IMR-90 (cell line): Measurements from ENCODE around the gene IQCE. TPM values are rescaled to one million over a fixed set of nuclear protein-coding genes. Genes with fewer than 3 reads are reported as not detected.

Source experiments
- ATAC-seq: fragments of 200-7000 bp; cut with Tn5 transposase; 2 replicates; pipeline ENCODE4 v1.9.1; 2020; ENCODE audit warnings: low read depth, mild to moderate bottlenecking, moderate library complexity
- BruUV-seq: library from RNA; stranded (reverse); fragments of 400-500 nt; replicated peaks from 2 replicates; lab custom pipeline; 2021; lab: Mats Ljungman, UMichigan
- CTCF ChIA-PET: fragments of 300-600 bp; formaldehyde crosslinking; extraction: SDS; loops from one replicate; lab custom pipeline; 2021; ENCODE audit warnings: antibody characterized with exemption; lab: Yijun Ruan, JAX
- POLR2A ChIA-PET: fragments of 300-600 bp; sonication (Branson Sonifier 250); formaldehyde crosslinking; loops from one replicate; lab custom pipeline; 2022; ENCODE audit warnings: antibody characterized with exemption; ENCODE audit not compliant: unreplicated experiment; lab: Charles Lee
- DNase-seq: peaks from one replicate; pipeline ENCODE4 v3.0.0; 2013
- H2AFZ ChIP-seq: replicated peaks from 2 replicates; pipeline ENCODE3; 2013; ENCODE audit warnings: low read length, mild to moderate bottlenecking; ENCODE audit not compliant: poor library complexity
- H2AK5ac ChIP-seq: 2 replicates; pipeline ENCODE4 v1.6.1; 2013; ENCODE audit warnings: low read depth, low read length, inconsistent platforms
- H2AK9ac ChIP-seq: replicated peaks from 2 replicates; pipeline ENCODE3; 2013; ENCODE audit warnings: mild to moderate bottlenecking, low read depth, low read length, moderate library complexity; ENCODE audit not compliant: poor library complexity
- H2BK120ac ChIP-seq: 2 replicates; pipeline ENCODE4 v1.6.1; 2013; ENCODE audit warnings: low read depth, low read length, inconsistent platforms
- H2BK15ac ChIP-seq: 3 replicates; pipeline ENCODE4 v1.6.1; 2013; ENCODE audit warnings: low read depth, low read length, inconsistent platforms
- H2BK20ac ChIP-seq: 2 replicates; pipeline ENCODE4 v1.6.1; 2013; ENCODE audit warnings: low read depth, mild to moderate bottlenecking, inconsistent platforms, low read length, moderate library complexity
- H2BK5ac ChIP-seq: 2 replicates; pipeline ENCODE4 v1.6.1; 2013; ENCODE audit warnings: mild to moderate bottlenecking, low read depth, low read length, inconsistent platforms; ENCODE audit not compliant: poor library complexity, severe bottlenecking
- H3K14ac ChIP-seq: replicated peaks from 2 replicates; pipeline ENCODE4 v1.6.1; 2013; ENCODE audit warnings: low read depth, low read length, inconsistent platforms
- H3K18ac ChIP-seq: 2 replicates; pipeline ENCODE4 v1.6.1; 2013; ENCODE audit warnings: low read depth, low read length, control low read depth
- H3K23ac ChIP-seq: 2 replicates; pipeline ENCODE4 v1.6.1; 2013; ENCODE audit warnings: low read depth, low read length, inconsistent platforms
- H3K27ac ChIP-seq: 2 replicates; pipeline ENCODE4 v1.5.1; 2013; ENCODE audit warnings: mild to moderate bottlenecking, control low read depth, low read length; ENCODE audit not compliant: insufficient read depth
- H3K27me3 ChIP-seq: 2 replicates; pipeline ENCODE4 v1.6.1; 2013; ENCODE audit warnings: low read length; ENCODE audit not compliant: control insufficient read depth, insufficient read depth
- H3K36me3 ChIP-seq: 2 replicates; pipeline ENCODE4 v1.6.1; 2013; ENCODE audit warnings: low read length, mixed read lengths; ENCODE audit not compliant: control insufficient read depth, insufficient read depth
- H3K4ac ChIP-seq: 2 replicates; pipeline ENCODE4 v1.6.1; 2013; ENCODE audit warnings: low read depth, low read length, inconsistent platforms
- H3K4me1 ChIP-seq: 2 replicates; pipeline ENCODE4 v1.6.1; 2013; ENCODE audit warnings: low read length, mixed read lengths; ENCODE audit not compliant: control insufficient read depth, insufficient read depth
- H3K4me2 ChIP-seq: 2 replicates; pipeline ENCODE4 v1.6.1; 2013; ENCODE audit warnings: low read depth, mild to moderate bottlenecking, control low read depth, low read length, moderate library complexity
- H3K4me3 ChIP-seq: 2 replicates; pipeline ENCODE4 v1.5.1; 2013; ENCODE audit warnings: low read depth, mild to moderate bottlenecking, control low read depth, low read length, moderate library complexity; ENCODE audit not compliant: insufficient read depth
- H3K56ac ChIP-seq: 2 replicates; pipeline ENCODE4 v1.6.1; 2013; ENCODE audit warnings: low read length, inconsistent platforms; ENCODE audit not compliant: insufficient read depth; ENCODE audit errors: extremely low read depth
- H3K79me1 ChIP-seq, 2 experiments: 2 replicates each; pipeline ENCODE4 v1.6.1; 2013; ENCODE audit warnings: low read length in 2 of 2, inconsistent platforms in 1 of 2, low read depth in 1 of 2
- H3K9ac ChIP-seq: 2 replicates; pipeline ENCODE4 v1.6.1; 2013; ENCODE audit warnings: low read depth, low read length, control low read depth
- H3K9me1 ChIP-seq: 2 replicates; pipeline ENCODE4 v1.6.1; 2013; ENCODE audit warnings: low read length, inconsistent platforms; ENCODE audit not compliant: insufficient read depth
- H3K9me3 ChIP-seq: 2 replicates; pipeline ENCODE4 v1.6.1; 2013; ENCODE audit warnings: low read length; ENCODE audit not compliant: control insufficient read depth, insufficient read depth
- H4K20me1 ChIP-seq: 2 replicates; pipeline ENCODE4 v1.6.1; 2013; ENCODE audit warnings: low read length, inconsistent platforms; ENCODE audit not compliant: insufficient read depth
- H4K5ac ChIP-seq: 2 replicates; pipeline ENCODE4 v1.6.1; 2013; ENCODE audit warnings: mild to moderate bottlenecking, low read depth, low read length, control low read depth
- H4K8ac ChIP-seq, 2 experiments: 2 replicates each; pipeline ENCODE4 v1.6.1; 2013; ENCODE audit warnings: low read depth in 2 of 2, low read length in 2 of 2, control low read depth in 1 of 2, inconsistent platforms in 1 of 2
- H4K91ac ChIP-seq: 2 replicates; pipeline ENCODE4 v1.6.1; 2013; ENCODE audit warnings: low read depth, low read length, inconsistent platforms; ENCODE audit not compliant: insufficient read depth
- CEBPB ChIP-seq: IDR thresholded peaks from 2 replicates; pipeline ENCODE4 v1.6.1; 2012; ENCODE audit warnings: low read depth, low read length, improper control_type of control experiment
- MAFK ChIP-seq: IDR thresholded peaks from 2 replicates; pipeline ENCODE4 v1.6.1; 2012; ENCODE audit warnings: low read depth, low read length, improper control_type of control experiment
- MXI1 ChIP-seq: IDR thresholded peaks from 2 replicates; pipeline ENCODE4 v1.6.1; 2012; ENCODE audit warnings: low read depth, mild to moderate bottlenecking, low read length, moderate library complexity, borderline replicate concordance
- NFE2L2 ChIP-seq: fragments of 150-350 bp; IDR thresholded peaks from 2 replicates; pipeline ENCODE4 v1.6.1; 2016; ENCODE audit warnings: low read depth, mild to moderate bottlenecking, low read length
- POLR2A ChIP-seq: IDR thresholded peaks from 2 replicates; pipeline ENCODE4 v1.6.1; 2012; ENCODE audit warnings: mild to moderate bottlenecking, low read depth, low read length
- WGBS, 2 experiments: methylation state at CpG; one replicate each; pipeline versions ENCODE4 v1.1.5 to v1.1.7; 2013; ENCODE audit warnings: missing lambda C conversion rate in 2 of 2; ENCODE audit not compliant: insufficient read length in 1 of 2; ENCODE audit errors: extremely low coverage in 2 of 2; 5-methylcytosine and 5-hydroxymethylcytosine counted together
- dilution Hi-C: fragments of 300-500 bp; cut with HindIII; formaldehyde crosslinking; loops from one replicate; pipeline ENCODE4 v1.14.3; 2018; ENCODE audit warnings: low sequenced_read_pairs; ENCODE audit not compliant: unreplicated experiment
- in situ Hi-C: fragments of 300-500 bp; cut with MboI; formaldehyde crosslinking; loops from 3 replicates; pipeline ENCODE4 v1.14.3; 2019; ENCODE audit warnings: low sequenced_read_pairs, inconsistent platforms, mixed read lengths
- intact Hi-C: fragments of 100-400 bp; cut with micrococcal nuclease; formaldehyde crosslinking; loops from 2 replicates; pipeline ENCODE4 v1.10.0; 2022
- polyA plus RNA-seq, 3 experiments: library from polyadenylated mRNA; depleted of rRNA; stranded (reverse); fragments of >200 nt; gene quantifications; 2 replicates each; pipeline ENCODE4 v1.2.3, GENCODE V29; 2012; ENCODE audit warnings: low replicate concordance in 1 of 3
- total RNA-seq: library from RNA; depleted of rRNA; stranded (reverse); fragments of >200 nt; gene quantifications from 2 replicates; pipeline ENCODE4 v1.2.3, GENCODE V29; 2012
- TF ChIP-seq, protein P1 (sequence below): fragments of 150-350 bp; IDR thresholded peaks from 2 replicates; pipeline ENCODE4 v1.6.1; 2017; ENCODE audit warnings: mild to moderate bottlenecking, antibody characterized with exemption, low read length, low read depth

IQCE gene
- total and polyA plus RNA-seq, 2 of the 4 experiments (the other 2 are of a cell fraction), result 5.0 to 6.3 TPM

DNA sequence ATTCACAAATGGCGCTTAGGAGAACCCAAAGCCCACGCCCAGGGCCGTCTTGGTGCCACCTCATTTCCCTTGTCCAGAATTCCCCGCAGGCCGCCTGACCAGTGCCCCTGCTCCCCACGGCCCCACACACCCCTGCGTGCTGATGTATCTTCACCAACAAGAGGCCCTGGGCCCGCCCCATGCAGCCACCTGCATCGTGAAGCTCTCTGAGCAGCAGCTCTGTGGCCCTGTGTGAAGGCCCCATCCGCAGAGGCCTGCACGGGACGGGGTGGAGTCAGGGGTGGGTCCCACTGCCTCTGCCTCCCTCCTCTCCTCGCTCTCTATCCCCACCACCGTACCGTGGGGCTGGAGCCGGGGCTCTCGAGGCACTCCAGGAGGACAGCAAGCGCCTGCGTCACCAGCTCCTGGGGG lies 18.1 kb upstream of the IQCE start:
- dilution Hi-C loops, result no loop called here
- H3K27ac ChIP-seq, result no peak overlapping the region
- H3K56ac ChIP-seq, result no peak overlapping the region
- DNase-seq (no peak), ATAC-seq (no peak)
- no peak overlapping the region for H3K14ac ChIP-seq
- no peaks in the 10 kb centered on the region; the same call in 1 of the 2 replicates for H4K20me1 ChIP-seq
- H3K4ac ChIP-seq, result no peak overlapping the region
- no peaks in the 10 kb centered on the region for H3K9me1 ChIP-seq
- H3K18ac ChIP-seq, result no peak overlapping the region
- no peak overlapping the region for H4K8ac ChIP-seq
- H3K9ac ChIP-seq, result no peak overlapping the region
- intact Hi-C loops, result no loop called here
- H2AK5ac ChIP-seq, result no peak overlapping the region
- H2AK9ac ChIP-seq, result no peak overlapping the region
- TF ChIP-seq POLR2A, result no peak
- TF ChIP-seq NFE2L2, result no peak
- no peak for TF ChIP-seq MXI1
- TF ChIP-seq, protein P1, sequence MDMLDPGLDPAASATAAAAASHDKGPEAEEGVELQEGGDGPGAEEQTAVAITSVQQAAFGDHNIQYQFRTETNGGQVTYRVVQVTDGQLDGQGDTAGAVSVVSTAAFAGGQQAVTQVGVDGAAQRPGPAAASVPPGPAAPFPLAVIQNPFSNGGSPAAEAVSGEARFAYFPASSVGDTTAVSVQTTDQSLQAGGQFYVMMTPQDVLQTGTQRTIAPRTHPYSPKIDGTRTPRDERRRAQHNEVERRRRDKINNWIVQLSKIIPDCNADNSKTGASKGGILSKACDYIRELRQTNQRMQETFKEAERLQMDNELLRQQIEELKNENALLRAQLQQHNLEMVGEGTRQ, result no peak
- no peak for TF ChIP-seq CEBPB
- TF ChIP-seq MAFK, result no peak
- no peak overlapping the region for H3K4me3 ChIP-seq
- no peaks in the 10 kb centered on the region for H3K79me1 ChIP-seq
- WGBS, 2 experiments, result 100% methylated on average over 1 of the region's 19 CpGs; no CpG with 5 or more reads in 1 of the 2 experiments
- H3K36me3 ChIP-seq, result peaks cover 50% of the 10 kb centered on the region
- no peak overlapping the region for H4K5ac ChIP-seq
- H2BK5ac ChIP-seq, result no peak overlapping the region
- H3K9me3 ChIP-seq, result no peaks in the 10 kb centered on the region
- H2BK15ac ChIP-seq, result no peak overlapping the region
- in situ Hi-C loops, result no loop called here
- no peak overlapping the region for H3K4me2 ChIP-seq
- H2BK20ac ChIP-seq, result no peak overlapping the region
- H4K91ac ChIP-seq, result no peak overlapping the region
- no peaks in the 10 kb centered on the region for H3K27me3 ChIP-seq
- no peak overlapping the region for H2BK120ac ChIP-seq
- no peak overlapping the region for H2AFZ ChIP-seq
- ChIA-PET CTCF (no interaction called here), POLR2A (no interaction called here)
- no TSS peak for BruUV-seq
- no peaks in the 10 kb centered on the region for H3K4me1 ChIP-seq
- H3K23ac ChIP-seq, result no peak overlapping the region
